Adrenal gland (tissue), 12 donors: ENCODE data around the gene ARHGEF4. TPM values are rescaled to one million over a fixed set of nuclear protein-coding genes. Genes with fewer than 3 reads are reported as not detected.

Experiments used
- DNase-seq, 7 donors: peaks; one replicate each; pipeline ENCODE4 v3.0.0-alpha.2; 2019 to 2020
- H3K27ac ChIP-seq, 5 donors: fragments of 200-600 bp; sonication (generic) in 4 of 5; 1 replicate in 3 of 5; 2 replicates in 2 of 5; pipeline versions ENCODE4 v1.5.1 to v1.8.0; 2016 to 2020; ENCODE audit warnings: mild to moderate bottlenecking in 1 of 5
- H3K27me3 ChIP-seq: fragments of 200-600 bp; 2 replicates; pipeline ENCODE4 v1.8.0; 2021
- H3K36me3 ChIP-seq, 2 donors: fragments of 200-600 bp; replicated peaks in 1 of 2; 1 replicate in 1 of 2; 2 replicates in 1 of 2; pipeline versions ENCODE4 v1.5.1 to v1.8.0; 2018 to 2022
- H3K4me1 ChIP-seq, 2 donors: fragments of 200-600 bp; replicated peaks in 1 of 2; 1 replicate in 1 of 2; 2 replicates in 1 of 2; pipeline versions ENCODE4 v1.5.1 to v1.8.0; 2018 to 2021
- H3K4me3 ChIP-seq, 4 donors: fragments of 200-600 bp; sonication (generic) in 3 of 4; one replicate each; pipeline ENCODE4 v1.5.1; 2016 to 2018
- H3K9me3 ChIP-seq, 3 donors: fragments of 200-600 bp; sonication (generic) in 1 of 3; replicated peaks in 1 of 3; 1 replicate in 2 of 3; 2 replicates in 1 of 3; pipeline versions ENCODE4 v1.5.1 to v1.8.0; 2016 to 2021
- CTCF ChIP-seq, 6 experiments: fragments of 450-650 bp in 4 of 6; fragments of 200-600 bp in 2 of 6; sonication (generic) in 1 of 6; IDR thresholded peaks; 1 replicate in 5 of 6; 2 replicates in 1 of 6; pipeline versions ENCODE4 v1.5.1 to v1.8.0; 2016 to 2021; ENCODE audit warnings: antibody characterized with exemption in 6 of 6, mild to moderate bottlenecking in 2 of 6, moderate library complexity in 1 of 6
- POLR2A ChIP-seq, 2 donors: fragments of 450-650 bp; IDR thresholded peaks; one replicate each; pipeline ENCODE4 v1.6.1; 2017; ENCODE audit warnings: antibody characterized with exemption in 2 of 2, mild to moderate bottlenecking in 2 of 2, moderate library complexity in 1 of 2
- WGBS, 4 donors: extraction: QIAGEN DNeasy Blood & Tissue Kit in 2 of 4; methylation state at CpG; one replicate each; pipeline versions ENCODE4 v1.1.5 to v1.1.7; 2013 to 2017; 5-methylcytosine and 5-hydroxymethylcytosine counted together
- intact Hi-C, 2 donors: fragments of 100-400 bp; cut with DNase I; formaldehyde crosslinking; loops; one replicate each; pipeline versions ENCODE4 v1.14.1 to v1.15.0; 2022 to 2023
- polyA plus RNA-seq, 3 donors: library from polyadenylated mRNA; stranded (reverse); fragments of 200-250 nt in 2 of 3; fragments of 350-450 nt in 1 of 3; fragmentation: Illumina TruSeq in 1 of 3; extraction: RNeasy Lipid Tissue Mini Kit (QIAGEN cat#74804) in 1 of 3; gene quantifications; one replicate each; pipeline ENCODE4 v1.2.3, GENCODE V29; 2013 to 2014
- total RNA-seq, 9 donors: library from RNA; depleted of rRNA in 4 of 9; stranded (reverse); fragments of >200 nt in 4 of 9; fragments of 120-200 nt in 1 of 9; fragmentation: NEBNext Ultra II Directional in 1 of 9; extraction: Animal tissue kit (Norgen Biotek cat#: 25700) in 1 of 9; gene quantifications; one replicate each; pipeline versions ENCODE4 v1.1.0 to v1.2.4, GENCODE V29; 2013 to 2023
- donor health status: healthy with polysubstance abuse.
- donor health status: Bipolar disorder and iron deficiency.
- donor health status: DM: yes; HTN: yes; CAD: no.
- donor health status: DM: no; HTN: no; CAD: no.
- donor health status: DM: no; HTN: no; CAD: no.
- donor health status: DM: yes; HTN: yes; CAD: no.

Gene ARHGEF4
- total and polyA plus RNA-seq, 12 donors: 0.97 to 40.4 (median 5.1) TPM

- Histone ChIP-seq H3K4me1 (no peaks in the 10 kb centered on the region), H3K36me3 (no peaks in the 10 kb centered on the region), H3K4me3 (no peak overlapping the region), H3K9me3 (no peaks in the 10 kb centered on the region), H3K27ac (no peak overlapping the region), H3K27me3 (no peaks in the 10 kb centered on the region)
- DNase-seq: no peak
- intact Hi-C loops: no loop called here
- no peak for TF ChIP-seq CTCF (IDR thresholded peaks at IDR 0.05)
- TF ChIP-seq POLR2A (IDR thresholded peaks at IDR 0.05): no peak
- WGBS, 4 donors: 85 to 88% (median 86%) methylated on average over 11 to 15 of the region's 15 CpGs
These were observed 21.6 kb upstream of the ARHGEF4 start for GRCh38 chr2:130814931-130815680.

- Histone ChIP-seq H3K27ac (no peak overlapping the region), H3K4me1 (no peaks in the 10 kb centered on the region), H3K36me3 (no peaks in the 10 kb centered on the region), H3K9me3 (no peaks in the 10 kb centered on the region), H3K27me3 (no peaks in the 10 kb centered on the region), H3K4me3 (no peak overlapping the region)
- intact Hi-C loops: no loop called here
- no peak for DNase-seq
- TF ChIP-seq CTCF (IDR thresholded peaks at IDR 0.05) (no peak), POLR2A (IDR thresholded peaks at IDR 0.05) (no peak)
- WGBS, 4 donors: 57 to 75% (median 69%) methylated on average over 3 to 5 of the region's 5 CpGs
These were observed 17.9 kb upstream of the ARHGEF4 start for GRCh38 chr2:130818809-130819208.

- Histone ChIP-seq H3K27ac (no peak overlapping the region), H3K9me3 (no peaks in the 10 kb centered on the region), H3K36me3 (no peaks in the 10 kb centered on the region), H3K4me3 (no peak overlapping the region), H3K27me3 (no peaks in the 10 kb centered on the region), H3K4me1 (no peaks in the 10 kb centered on the region)
- 80 to 89% (median 85%) methylated on average over 2 to 14 of the region's 14 CpGs for WGBS, 4 donors
- no peak for DNase-seq
- intact Hi-C loops: no loop called here
- no peak for TF ChIP-seq CTCF (IDR thresholded peaks at IDR 0.05)
These were observed 17.5 kb upstream of the ARHGEF4 start for GRCh38 chr2:130819226-130819607.

- no peaks in the 10 kb centered on the region for H3K27me3 ChIP-seq
- no peaks in the 10 kb centered on the region for H3K9me3 ChIP-seq
- intact Hi-C loops: no loop called here
- 48 to 65% (median 61%) methylated on average over 8 to 12 of the region's 12 CpGs for WGBS, 4 donors
- no peak for TF ChIP-seq CTCF (IDR thresholded peaks at IDR 0.05)
- TF ChIP-seq POLR2A (IDR thresholded peaks at IDR 0.05): no peak
- no peaks in the 10 kb centered on the region for H3K36me3 ChIP-seq
- no peaks in the 10 kb centered on the region for H3K4me1 ChIP-seq
- no peak for DNase-seq
- H3K27ac ChIP-seq: no peak overlapping the region
- no peak overlapping the region for H3K4me3 ChIP-seq
These were observed 17.0 kb upstream of the ARHGEF4 start for GRCh38 chr2:130819608-130820278.
